Dedifferentiated amniotic fluid mesenchymal stem cell (primary cell): Measurements from ENCODE around the gene CTSF.
"Not testable (repeated sequence)": the region's sequence is repeated elsewhere in the genome, so short reads cannot be mapped to it uniquely, and the experiment has no call there.

Experiments
- DNase-seq: peaks from one replicate; pipeline ENCODE4 v3.0.0-alpha.2; 2016; ENCODE audit errors: extremely low spot score

Gene CTSF

GRCh38 chr11:66559142-66559865, 9.1 kb downstream of the CTSF start:
- DNase-seq, result no peak

GRCh38 chr11:66557733-66558326, 10.6 kb downstream of the CTSF start:
- DNase-seq, result no peak

- no peak for DNase-seq
These were observed 12.3 kb downstream of the CTSF start for GRCh38 chr11:66556086-66556485.

GRCh38 chr11:66555416-66555815, 13.0 kb downstream of the CTSF start:
- no peak for DNase-seq

- DNase-seq, result no peak
These were observed 13.8 kb downstream of the CTSF start for GRCh38 chr11:66554602-66555001.

GRCh38 chr11:66550887-66551286, 17.5 kb downstream of the CTSF start:
- DNase-seq, result no peak

GRCh38 chr11:66549696-66550095, 18.7 kb downstream of the CTSF start:
- no peak for DNase-seq

GRCh38 chr11:66548774-66549630, 19.4 kb downstream of the CTSF start:
- DNase-seq, result no peak

- DNase-seq, result no peak
These were observed 20.4 kb downstream of the CTSF start for GRCh38 chr11:66548041-66548440.

- no peak for DNase-seq
These were observed 20.8 kb downstream of the CTSF start for GRCh38 chr11:66547662-66548009.

GRCh38 chr11:66546966-66547661, 21.3 kb downstream of the CTSF start:
- DNase-seq, result no peak

GRCh38 chr11:66546368-66546965, 21.9 kb downstream of the CTSF start, which contains the start of gene ACTN3:
ACTN3 (plus strand) TSS chr11:66546903; CDS start chr11:66546938, 35 bp downstream.
- DNase-seq, result no peak

- peak; percentile 96 for DNase-seq
These were observed 22.6 kb downstream of the CTSF start, which contains the start of gene ZDHHC24 for GRCh38 chr11:66545701-66546367. ZDHHC24 (minus strand) TSS chr11:66546048; CDS start chr11:66546003, 45 bp downstream.

- DNase-seq, result not testable (repeated sequence)
These were observed 23.5 kb downstream of the CTSF start for GRCh38 chr11:66544952-66545351.

GRCh38 chr11:66543263-66544107, 24.9 kb downstream of the CTSF start:
- DNase-seq, result no peak

GRCh38 chr11:66542362-66542761, 26.0 kb downstream of the CTSF start:
- DNase-seq, result peak; percentile 21

GRCh38 chr11:66541892-66542291, 26.5 kb downstream of the CTSF start:
- no peak for DNase-seq

- DNase-seq, result not testable (repeated sequence)
These were observed 27.8 kb downstream of the CTSF start for GRCh38 chr11:66540598-66540997.

GRCh38 chr11:66539870-66540213, 28.6 kb downstream of the CTSF start:
- no peak for DNase-seq
